HL-60 (cell line): ENCODE data around the gene PTGR3.
A peak's percentile ranks its signal among the peaks of the same experiment; 100 is the strongest.

ENCODE experiments used
- DNase-seq, 2 experiments: peaks; one replicate each; pipeline ENCODE4 v3.0.0-alpha.2; 2010 to 2020; ENCODE audit warnings: low read depth in 1 of 2, low spot score in 1 of 2
- H3K27ac ChIP-seq: fragments of 250-450 bp; sonication (Bioruptor Pico); replicated peaks from 2 replicates; pipeline ENCODE4 v1.5.1; 2020; ENCODE audit warnings: mild to moderate bottlenecking, moderate library complexity
- H3K27me3 ChIP-seq: fragments of 250-450 bp; sonication (Bioruptor Pico); 2 replicates; pipeline ENCODE4 v1.5.1; 2021; ENCODE audit warnings: mild to moderate bottlenecking, moderate library complexity; ENCODE audit not compliant: insufficient read depth, poor library complexity, severe bottlenecking
- H3K4me3 ChIP-seq: replicated peaks from 2 replicates; pipeline ENCODE4 v1.5.1; 2011; ENCODE audit warnings: mild to moderate bottlenecking, control low read depth, low read length; ENCODE audit not compliant: insufficient read depth
- CTCF ChIP-seq: IDR thresholded peaks from one replicate; pipeline ENCODE4 v1.5.1; 2011; ENCODE audit warnings: low read length, control low read depth, inconsistent platforms; ENCODE audit not compliant: insufficient read depth
- GABPA ChIP-seq: IDR thresholded peaks from 2 replicates; pipeline ENCODE4 v1.6.1; 2012; ENCODE audit warnings: low read depth
- POLR2AphosphoS5 ChIP-seq: IDR thresholded peaks from 2 replicates; pipeline ENCODE4 v1.6.1; 2012; ENCODE audit warnings: low read depth
- SPI1 ChIP-seq: IDR thresholded peaks from 2 replicates; pipeline ENCODE4 v1.6.1; 2012; ENCODE audit warnings: low read depth, mild to moderate bottlenecking, borderline replicate concordance
- TF ChIP-seq, protein P1 (sequence below): IDR thresholded peaks from 2 replicates; pipeline ENCODE4 v1.6.1; 2012; ENCODE audit warnings: low read depth; ENCODE audit not compliant: insufficient replicate concordance

The PTGR3 gene

DNA sequence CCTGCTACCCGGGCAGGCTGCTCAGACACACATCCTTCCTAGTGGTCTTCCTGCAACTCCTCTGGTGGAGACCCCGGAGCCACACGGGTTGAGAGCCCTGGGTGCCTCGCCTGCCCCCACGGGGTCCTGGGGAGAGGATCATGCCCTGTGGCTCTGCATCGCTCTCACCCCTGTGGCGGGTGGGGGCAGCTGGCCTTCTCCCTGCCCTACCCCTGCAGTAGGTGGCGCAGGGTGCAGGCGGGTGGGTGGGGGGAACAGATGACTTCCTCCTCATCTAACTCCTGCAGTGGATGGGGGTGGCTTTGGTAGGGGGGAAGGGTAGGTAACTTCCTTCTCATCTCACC, 40.2 kb upstream of the PTGR3 start:
- no peak for TF ChIP-seq POLR2AphosphoS5
- no peak for TF ChIP-seq CTCF
- no peak for TF ChIP-seq GABPA
- no peak for TF ChIP-seq SPI1
- TF ChIP-seq, protein P1, sequence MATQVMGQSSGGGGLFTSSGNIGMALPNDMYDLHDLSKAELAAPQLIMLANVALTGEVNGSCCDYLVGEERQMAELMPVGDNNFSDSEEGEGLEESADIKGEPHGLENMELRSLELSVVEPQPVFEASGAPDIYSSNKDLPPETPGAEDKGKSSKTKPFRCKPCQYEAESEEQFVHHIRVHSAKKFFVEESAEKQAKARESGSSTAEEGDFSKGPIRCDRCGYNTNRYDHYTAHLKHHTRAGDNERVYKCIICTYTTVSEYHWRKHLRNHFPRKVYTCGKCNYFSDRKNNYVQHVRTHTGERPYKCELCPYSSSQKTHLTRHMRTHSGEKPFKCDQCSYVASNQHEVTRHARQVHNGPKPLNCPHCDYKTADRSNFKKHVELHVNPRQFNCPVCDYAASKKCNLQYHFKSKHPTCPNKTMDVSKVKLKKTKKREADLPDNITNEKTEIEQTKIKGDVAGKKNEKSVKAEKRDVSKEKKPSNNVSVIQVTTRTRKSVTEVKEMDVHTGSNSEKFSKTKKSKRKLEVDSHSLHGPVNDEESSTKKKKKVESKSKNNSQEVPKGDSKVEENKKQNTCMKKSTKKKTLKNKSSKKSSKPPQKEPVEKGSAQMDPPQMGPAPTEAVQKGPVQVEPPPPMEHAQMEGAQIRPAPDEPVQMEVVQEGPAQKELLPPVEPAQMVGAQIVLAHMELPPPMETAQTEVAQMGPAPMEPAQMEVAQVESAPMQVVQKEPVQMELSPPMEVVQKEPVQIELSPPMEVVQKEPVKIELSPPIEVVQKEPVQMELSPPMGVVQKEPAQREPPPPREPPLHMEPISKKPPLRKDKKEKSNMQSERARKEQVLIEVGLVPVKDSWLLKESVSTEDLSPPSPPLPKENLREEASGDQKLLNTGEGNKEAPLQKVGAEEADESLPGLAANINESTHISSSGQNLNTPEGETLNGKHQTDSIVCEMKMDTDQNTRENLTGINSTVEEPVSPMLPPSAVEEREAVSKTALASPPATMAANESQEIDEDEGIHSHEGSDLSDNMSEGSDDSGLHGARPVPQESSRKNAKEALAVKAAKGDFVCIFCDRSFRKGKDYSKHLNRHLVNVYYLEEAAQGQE = no peak
- no peak for DNase-seq
- H3K27me3 ChIP-seq = no peaks in the 10 kb centered on the region
- H3K27ac ChIP-seq = no peak overlapping the region
- no peak overlapping the region for H3K4me3 ChIP-seq

DNA sequence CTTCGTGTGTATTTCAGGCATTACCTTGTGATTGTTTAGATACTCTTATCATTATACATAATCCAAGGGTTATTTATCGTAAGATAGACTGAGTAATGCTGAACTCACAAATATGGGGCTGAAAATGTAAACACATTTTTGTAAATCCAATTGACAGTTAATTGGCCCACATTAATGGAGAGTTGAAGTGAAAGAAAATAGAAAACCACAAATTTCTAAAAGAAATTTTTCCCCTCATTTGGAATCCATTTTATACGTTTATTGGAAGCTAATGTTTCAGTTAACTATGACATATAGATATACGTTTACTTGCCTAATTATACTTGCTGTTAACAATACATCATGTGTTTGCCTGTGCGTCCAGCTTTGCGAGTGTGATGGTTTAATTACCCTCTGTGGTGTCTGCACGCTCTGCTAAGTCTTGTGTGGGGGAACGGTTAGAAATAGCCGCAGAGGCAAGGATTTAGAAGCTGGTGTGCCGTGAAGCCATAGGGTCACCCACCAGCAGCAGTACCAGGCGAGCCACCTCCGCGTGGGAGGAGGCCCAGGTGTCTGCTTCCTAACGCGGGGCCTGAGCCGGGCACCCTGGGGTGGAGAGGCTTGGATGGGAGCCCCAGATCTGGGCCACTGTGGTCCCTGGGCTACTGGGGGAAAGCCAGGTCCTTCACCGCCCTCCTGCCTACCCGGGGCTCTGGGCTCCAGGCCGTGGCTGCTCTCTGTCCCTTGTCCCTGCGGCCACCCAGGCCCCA, 39.7 kb upstream of the PTGR3 start:
- no peak overlapping the region for H3K4me3 ChIP-seq
- TF ChIP-seq CTCF (no peak), SPI1 (no peak), POLR2AphosphoS5 (no peak)
- no peak for DNase-seq
- H3K27me3 ChIP-seq = no peaks in the 10 kb centered on the region
- peak overlapping the region; percentile 85 for H3K27ac ChIP-seq

- H3K27me3 ChIP-seq = no peaks in the 10 kb centered on the region
- TF ChIP-seq POLR2AphosphoS5 (no peak), GABPA (no peak), CTCF (no peak), SPI1 (no peak)
- TF ChIP-seq, protein P1 = no peak
- peak in 1 of 2 experiments; percentile 15 for DNase-seq
- peak overlapping the region; percentile 85 for H3K27ac ChIP-seq
- peak overlapping the region; percentile 32 for H3K4me3 ChIP-seq
These were observed 38.9 kb upstream of the PTGR3 start for GRCh38 chr18:75247611-75248421.
